Liver (tissue), 3 donors: ENCODE measurements around the gene SNHG17.

ENCODE experiments used
- CTCF ChIP-seq: fragments of 150-350 bp; IDR thresholded peaks from 2 replicates; pipeline ENCODE4 v1.5.1; 2017; ENCODE audit warnings: improper control_type of control experiment, low read depth, low read length; ENCODE audit not compliant: missing input control
- FOXA1 ChIP-seq: IDR thresholded peaks from 2 replicates; pipeline ENCODE4 v1.6.1; 2016; ENCODE audit warnings: antibody characterized with exemption
- GABPA ChIP-seq, 2 donors: IDR thresholded peaks in 1 of 2; conservative IDR thresholded peaks in 1 of 2; 2 replicates each; pipeline ENCODE4 v1.6.1; 2016; ENCODE audit warnings: antibody characterized with exemption in 2 of 2, mild to moderate bottlenecking in 1 of 2, moderate library complexity in 1 of 2
- MAX ChIP-seq: IDR thresholded peaks from 2 replicates; pipeline ENCODE4 v1.6.1; 2016; ENCODE audit warnings: antibody characterized with exemption
- RAD21 ChIP-seq, 2 donors: IDR thresholded peaks; 2 replicates each; pipeline ENCODE4 v1.6.1; 2016; ENCODE audit warnings: antibody characterized with exemption in 2 of 2, mild to moderate bottlenecking in 2 of 2
- REST ChIP-seq: IDR thresholded peaks from 2 replicates; pipeline ENCODE4 v1.6.1; 2016; ENCODE audit warnings: antibody characterized with exemption, mild to moderate bottlenecking
- donor health status: healthy.
- donor health status: healthy.

GRCh38 chr20:38445901-38446425 lies 10.8 kb upstream of the SNHG17 start:
- TF ChIP-seq MAX (no peak), CTCF (no peak), FOXA1 (no peak), RAD21 (IDR thresholded peaks at IDR 0.05) (no peak), GABPA (IDR thresholded peaks at IDR 0.05 in 1 of 2, conservative IDR thresholded peaks at IDR 0.05 in 1 of 2) (no peak), REST (no peak)
